AG04449 (cell line): ENCODE measurements around the gene TMEM181.

Experiments
- CTCF ChIA-PET: fragments of 350-600 bp; formaldehyde crosslinking; extraction: SDS; loops from one replicate; lab custom pipeline; 2021; ENCODE audit warnings: antibody characterized with exemption; lab: Yijun Ruan, JAX
- POLR2A ChIA-PET: fragments of 400-600, 350-600 bp; formaldehyde crosslinking; extraction: SDS; loops from one replicate; lab custom pipeline; 2020; ENCODE audit warnings: antibody characterized with exemption, inconsistent platforms; lab: Yijun Ruan, JAX
- DNase-seq: peaks from one replicate; pipeline ENCODE4 v3.0.0-alpha.2; 2010; ENCODE audit warnings: low read depth, low spot score
- H3K4me3 ChIP-seq: 2 replicates; pipeline ENCODE4 v1.5.1; 2011; ENCODE audit warnings: low read depth, mild to moderate bottlenecking, control low read depth, low read length
- CTCF ChIP-seq: IDR thresholded peaks from one replicate; pipeline ENCODE4 v1.5.1; 2011; ENCODE audit warnings: mild to moderate bottlenecking, moderate library complexity, low read length, control low read depth, inconsistent platforms; ENCODE audit not compliant: insufficient read depth; ENCODE audit errors: missing control alignments

TMEM181 gene

GRCh38 chr6:158557927-158558326 lies 2.0 kb upstream of the TMEM181 start:
- TF ChIP-seq CTCF: no peak
- H3K4me3 ChIP-seq: no peak overlapping the region
- DNase-seq: no peak
- CTCF ChIA-PET: interaction anchor here (2.0 to 3.1 kb wide), 3 partner anchors 47 to 344 kb away, joined by 8 to 13 read pairs (median 9); no protein-coding TSS in a partner anchor
- POLR2A ChIA-PET: no interaction called here

- no peak for DNase-seq
- CTCF ChIA-PET: interaction anchor here (1.1 to 3.1 kb wide), 5 partner anchors 10 to 344 kb away, joined by 3 to 13 read pairs (median 8); no protein-coding TSS in a partner anchor
- POLR2A ChIA-PET: no interaction called here
- TF ChIP-seq CTCF: no peak
- H3K4me3 ChIP-seq: no peak overlapping the region
Observed at GRCh38 chr6:158558415-158559306, 1.2 kb upstream of the TMEM181 start.

GRCh38 chr6:158559338-158559894 lies 475 bp upstream of the TMEM181 start:
- CTCF ChIA-PET: interaction anchor here (1.1 to 3.1 kb wide), 7 partner anchors 10 to 345 kb away, joined by 3 to 13 read pairs (median 5); no protein-coding TSS in a partner anchor
- TF ChIP-seq CTCF: no peak
- no peak for DNase-seq
- POLR2A ChIA-PET: no interaction called here
- peak overlapping the region; percentile 79 for H3K4me3 ChIP-seq

- ChIA-PET POLR2A (no interaction called here), CTCF (interaction anchor here (0.6 to 1.5 kb wide), 4 partner anchors 8 to 347 kb away, joined by 3 to 6 read pairs (median 4); no protein-coding TSS in a partner anchor)
- TF ChIP-seq CTCF: no peak
- peak overlapping the region; percentile 79 for H3K4me3 ChIP-seq
- no peak for DNase-seq
Observed at GRCh38 chr6:158560836-158561320, 987 bp downstream of the TMEM181 start.

- peak overlapping the region; percentile 79 for H3K4me3 ChIP-seq
- POLR2A ChIA-PET: no interaction called here
- CTCF ChIA-PET: interaction anchor here (1.3 to 1.5 kb wide), 2 partner anchors 340 to 347 kb away, joined by 5 to 6 read pairs; no protein-coding TSS in a partner anchor
- DNase-seq: no peak
- no peak for TF ChIP-seq CTCF
Observed at GRCh38 chr6:158561321-158561884, 1.5 kb downstream of the TMEM181 start.

GRCh38 chr6:158561938-158562337 lies 2.0 kb downstream of the TMEM181 start:
- CTCF ChIA-PET: interaction anchor here (1.3 to 1.5 kb wide), 2 partner anchors 341 to 348 kb away, joined by 5 to 6 read pairs; no protein-coding TSS in a partner anchor

More at GRCh38 chr6:158561938-158562337, 2.0 kb downstream of the TMEM181 start:
- no peak for DNase-seq
- peak overlapping the region; percentile 30 for H3K4me3 ChIP-seq
- TF ChIP-seq CTCF: no peak
- POLR2A ChIA-PET: no interaction called here
